Stimulated activated CD8-positive, alpha-beta memory T cell treated with anti-CD3 and anti-CD28 coated beads, Interleukin-12 subunit alpha, Interleukin-12 subunit beta, amount 100 ng/mL, for 24 hours (primary cell): ENCODE measurements around the gene EML4.
"Not testable (repeated sequence)": the region's sequence is repeated elsewhere in the genome, so short reads cannot be mapped to it uniquely, and the experiment has no call there.

ENCODE experiments used
- DNase-seq: peaks from one replicate; pipeline ENCODE4 v3.0.0-alpha.2; 2020; ENCODE audit errors: extremely low read depth

EML4 gene

GRCh38 chr2:42261518-42262195, 92.5 kb downstream of the EML4 start:
- no peak for DNase-seq

GRCh38 chr2:42266236-42266635, 97.1 kb downstream of the EML4 start:
- no peak for DNase-seq

GRCh38 chr2:42267530-42267929, 98.4 kb downstream of the EML4 start:
- no peak for DNase-seq

GRCh38 chr2:42268528-42269151, 99.5 kb downstream of the EML4 start:
- no peak for DNase-seq

GRCh38 chr2:42270757-42271156, 101.6 kb downstream of the EML4 start:
- DNase-seq = no peak

- not testable (repeated sequence) for DNase-seq
Measured at GRCh38 chr2:42271246-42271645, 102.1 kb downstream of the EML4 start.

GRCh38 chr2:42274863-42275262, 105.7 kb downstream of the EML4 start:
- no peak for DNase-seq

- DNase-seq = no peak
Measured at GRCh38 chr2:42281416-42282081, 112.4 kb downstream of the EML4 start.

- DNase-seq = no peak
Measured at GRCh38 chr2:42284019-42284418, 114.9 kb downstream of the EML4 start.

- DNase-seq = no peak
Measured at GRCh38 chr2:42286268-42286946, 117.3 kb downstream of the EML4 start.

GRCh38 chr2:42288811-42289210, 119.7 kb downstream of the EML4 start:
- no peak for DNase-seq

- no peak for DNase-seq
Measured at GRCh38 chr2:42289222-42289621, 120.1 kb downstream of the EML4 start.

- no peak for DNase-seq
Measured at GRCh38 chr2:42290005-42290404, 120.9 kb downstream of the EML4 start.

- DNase-seq = no peak
Measured at GRCh38 chr2:42293019-42293418, 123.9 kb downstream of the EML4 start.

GRCh38 chr2:42296226-42296625, 127.1 kb downstream of the EML4 start:
- no peak for DNase-seq

GRCh38 chr2:42297322-42297936, 128.3 kb downstream of the EML4 start:
- no peak for DNase-seq

GRCh38 chr2:42298132-42298531, 129.0 kb downstream of the EML4 start:
- no peak for DNase-seq

- no peak for DNase-seq
Measured at GRCh38 chr2:42298996-42299754, 130.0 kb downstream of the EML4 start.

GRCh38 chr2:42300527-42300926, 131.4 kb downstream of the EML4 start:
- no peak for DNase-seq

- no peak for DNase-seq
Measured at GRCh38 chr2:42303252-42303651, 134.1 kb downstream of the EML4 start.

- DNase-seq = no peak
Measured at GRCh38 chr2:42304059-42304713, 135.0 kb downstream of the EML4 start.
